GM23248 (cell line): Measurements from ENCODE around the gene BIK. TPM values are rescaled to one million over a fixed set of nuclear protein-coding genes. Genes with fewer than 3 reads are reported as not detected.

Source experiments
- DNase-seq: peaks from one replicate; pipeline ENCODE4 v3.0.0-alpha.2; 2015
- H2AFZ ChIP-seq: fragments of 200-600 bp; sonication (generic); 2 replicates; pipeline ENCODE4 v1.6.1; 2016; ENCODE audit warnings: antibody characterized with exemption
- H3F3A ChIP-seq: fragments of 200-600 bp; sonication (generic); 2 replicates; pipeline ENCODE4 v1.6.1; 2016; ENCODE audit warnings: mild to moderate bottlenecking, antibody characterized with exemption, mixed run types; ENCODE audit not compliant: insufficient read depth
- H3K27ac ChIP-seq: fragments of 200-600 bp; sonication (generic); 2 replicates; pipeline ENCODE4 v1.5.1; 2016; ENCODE audit warnings: mild to moderate bottlenecking
- H3K27me3 ChIP-seq: fragments of 200-600 bp; sonication (generic); replicated peaks from 2 replicates; pipeline ENCODE4 v1.6.1; 2016; ENCODE audit warnings: mild to moderate bottlenecking; ENCODE audit not compliant: insufficient read depth
- H3K36me3 ChIP-seq: fragments of 200-600 bp; sonication (generic); 2 replicates; pipeline ENCODE4 v1.6.1; 2016; ENCODE audit warnings: low read depth, mild to moderate bottlenecking
- H3K4me1 ChIP-seq: fragments of 200-600 bp; sonication (generic); 2 replicates; pipeline ENCODE4 v1.6.1; 2016; ENCODE audit warnings: mild to moderate bottlenecking; ENCODE audit not compliant: insufficient read depth
- H3K4me2 ChIP-seq: fragments of 200-600 bp; sonication (generic); one replicate; pipeline ENCODE4 v1.6.1; 2016; ENCODE audit warnings: mild to moderate bottlenecking; ENCODE audit not compliant: unreplicated experiment
- H3K4me3 ChIP-seq: fragments of 200-600 bp; sonication (generic); 2 replicates; pipeline ENCODE4 v1.5.1; 2016; ENCODE audit warnings: mild to moderate bottlenecking
- H3K79me2 ChIP-seq: fragments of 200-600 bp; sonication (generic); 2 replicates; pipeline ENCODE4 v1.6.1; 2016; ENCODE audit warnings: mild to moderate bottlenecking; ENCODE audit not compliant: insufficient read depth
- H3K9ac ChIP-seq: fragments of 200-600 bp; sonication (generic); 2 replicates; pipeline ENCODE4 v1.6.1; 2016; ENCODE audit warnings: mild to moderate bottlenecking
- H3K9me2 ChIP-seq: fragments of 200-600 bp; sonication (generic); 2 replicates; pipeline ENCODE4 v1.6.1; 2016; ENCODE audit warnings: mixed run types, mild to moderate bottlenecking, moderate library complexity; ENCODE audit not compliant: insufficient read depth
- H3K9me3 ChIP-seq: fragments of 200-600 bp; sonication (generic); one replicate; pipeline ENCODE4 v1.6.1; 2017; ENCODE audit warnings: low read depth
- H4K20me1 ChIP-seq: fragments of 200-600 bp; sonication (generic); 2 replicates; pipeline ENCODE4 v1.6.0; 2016; ENCODE audit not compliant: insufficient read depth
- EZH2 ChIP-seq: fragments of 200-600 bp; sonication (generic); IDR thresholded peaks from 2 replicates; pipeline ENCODE4 v1.6.1; 2018; ENCODE audit warnings: antibody characterized with exemption, mild to moderate bottlenecking; ENCODE audit not compliant: insufficient read depth, poor library complexity, severe bottlenecking
- EZH2phosphoT487 ChIP-seq: fragments of 200-600 bp; sonication (generic); IDR thresholded peaks from 2 replicates; pipeline ENCODE4 v1.6.1; 2018; ENCODE audit warnings: antibody characterized with exemption, moderate library complexity, mild to moderate bottlenecking, low read depth; ENCODE audit not compliant: insufficient read depth
- WGBS, 2 experiments: methylation state at CpG; one replicate each; pipeline ENCODE4 v1.1.6; 2015 to 2017; ENCODE audit warnings: low lambda C conversion rate in 2 of 2, low coverage in 1 of 2; ENCODE audit errors: missing lambda C conversion rate in 2 of 2; 5-methylcytosine and 5-hydroxymethylcytosine counted together
- in situ Hi-C: fragments of 300-500 bp; cut with MboI; formaldehyde crosslinking; loops from 2 replicates; pipeline ENCODE4 v1.15.0; 2020
- polyA plus RNA-seq: library from polyadenylated mRNA; unstranded; fragments of >200 nt; fragmentation: Nextera tagmentation; extraction: Ambion mirVana; gene quantifications from 2 replicates; pipeline ENCODE4 v1.2.1, GENCODE V29; 2016
- total RNA-seq: library from RNA; depleted of rRNA; stranded (reverse); fragments of >200 nt; shearing (Covaris generic); gene quantifications from 2 replicates; pipeline ENCODE4 v1.2.3, GENCODE V29; 2014

BIK gene
- total and polyA plus RNA-seq, 2 experiments from 2014 or later: not detected

DNA sequence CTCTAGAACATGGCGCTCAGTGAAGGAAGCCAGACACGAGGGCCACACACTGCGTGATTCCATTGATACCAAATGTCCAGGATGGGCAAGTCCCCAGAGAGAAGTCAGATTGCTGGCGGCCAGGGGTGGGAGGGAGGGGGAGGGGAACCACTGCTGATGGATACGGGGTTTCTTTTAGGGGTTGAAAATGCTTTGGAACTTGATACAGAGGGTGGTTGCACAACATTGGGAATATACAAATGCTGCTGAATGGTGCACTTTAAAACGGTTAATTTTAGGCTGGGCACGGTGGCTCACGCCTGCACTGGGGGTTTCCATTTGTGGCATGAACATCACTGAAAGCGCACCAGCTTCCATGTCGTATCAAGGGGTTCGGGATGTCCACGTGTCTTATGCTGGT, 45.9 kb downstream of the BIK start:
- no peak overlapping the region for H3K27ac ChIP-seq
- no peaks in the 10 kb centered on the region for H3K27me3 ChIP-seq
- H3K79me2 ChIP-seq: peaks cover 87% of the 10 kb centered on the region
- H3K9me2 ChIP-seq: no peaks in the 10 kb centered on the region
- no peak for DNase-seq
- TF ChIP-seq EZH2 (no peak), EZH2phosphoT487 (no peak)
- H2AFZ ChIP-seq: no peak overlapping the region
- whole genome bisulfite sequencing, 2 experiments: 81 to 83% methylated on average over 11 to 12 of the region's 12 CpGs
- in situ Hi-C loops: no loop called here
- H3K4me2 ChIP-seq: no peak overlapping the region
- peaks cover 15% of the 10 kb centered on the region; the same call in 1 of the 2 replicates for H3K4me1 ChIP-seq
- no peaks in the 10 kb centered on the region for H3K9me3 ChIP-seq
- no peaks in the 10 kb centered on the region for H3F3A ChIP-seq
- H3K36me3 ChIP-seq: peaks cover 4% of the 10 kb centered on the region; the same call in 1 of the 2 replicates
- H3K4me3 ChIP-seq: no peak overlapping the region
- H3K9ac ChIP-seq: no peak overlapping the region
- peaks cover 5% of the 10 kb centered on the region; the same call in 1 of the 2 replicates for H4K20me1 ChIP-seq

DNA sequence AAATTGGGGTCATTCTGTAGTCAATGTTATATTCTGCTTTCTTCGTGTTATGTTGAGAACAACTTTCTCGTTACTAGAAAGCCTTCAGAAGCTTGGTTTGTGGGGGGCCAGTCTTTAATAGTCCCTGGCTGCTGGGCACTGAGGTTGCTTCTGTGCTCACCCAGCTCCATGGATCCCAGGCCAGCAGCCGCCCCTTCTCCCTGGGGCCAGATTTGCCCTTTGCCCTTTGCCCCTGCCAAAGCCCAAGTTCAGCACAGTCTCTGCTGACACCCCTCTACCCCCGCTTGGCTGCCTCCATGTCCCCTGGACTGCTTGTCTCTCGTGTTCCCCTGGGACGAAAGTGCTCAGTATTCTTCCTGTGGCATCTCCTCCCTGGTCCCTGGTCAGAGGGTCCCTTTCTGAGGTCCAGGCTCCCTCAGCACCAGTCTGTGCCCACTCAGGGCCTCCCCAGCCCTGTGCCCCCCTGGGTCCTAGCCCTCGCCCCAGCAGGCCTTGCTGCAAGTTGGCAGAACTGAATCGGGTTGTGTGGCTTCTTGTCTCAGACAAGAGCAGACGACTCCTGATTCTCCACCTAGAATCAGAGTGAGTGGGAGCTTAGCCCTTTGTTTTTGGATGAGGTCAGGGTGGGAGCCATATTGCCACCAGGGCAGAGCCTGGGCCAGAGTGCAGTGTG, 47.5 kb downstream of the BIK start:
- Histone ChIP-seq H3K27me3 (no peaks in the 10 kb centered on the region), H3K27ac (no peak overlapping the region), H3K4me1 (peaks cover 15% of the 10 kb centered on the region; the same call in 1 of the 2 replicates), H3K79me2 (peaks cover 71% of the 10 kb centered on the region), H3K9ac (0 out of 2 replicates have a peak overlapping the region, but pooled peaks have one; percentile 18), H3K4me3 (no peak overlapping the region), H3K9me2 (no peaks in the 10 kb centered on the region), H3K4me2 (no peak overlapping the region), H3K9me3 (no peaks in the 10 kb centered on the region), H2AFZ (no peak overlapping the region), H4K20me1 (peaks cover 5% of the 10 kb centered on the region; the same call in 1 of the 2 replicates), H3K36me3 (peaks cover 17% of the 10 kb centered on the region; the same call in 1 of the 2 replicates), H3F3A (no peaks in the 10 kb centered on the region)
- no peak for TF ChIP-seq EZH2
- no peak for TF ChIP-seq EZH2phosphoT487
- WGBS, 2 experiments: 77 to 79% methylated on average over 9 of the region's 9 CpGs
- DNase-seq: no peak
- in situ Hi-C loops: no loop called here

DNA sequence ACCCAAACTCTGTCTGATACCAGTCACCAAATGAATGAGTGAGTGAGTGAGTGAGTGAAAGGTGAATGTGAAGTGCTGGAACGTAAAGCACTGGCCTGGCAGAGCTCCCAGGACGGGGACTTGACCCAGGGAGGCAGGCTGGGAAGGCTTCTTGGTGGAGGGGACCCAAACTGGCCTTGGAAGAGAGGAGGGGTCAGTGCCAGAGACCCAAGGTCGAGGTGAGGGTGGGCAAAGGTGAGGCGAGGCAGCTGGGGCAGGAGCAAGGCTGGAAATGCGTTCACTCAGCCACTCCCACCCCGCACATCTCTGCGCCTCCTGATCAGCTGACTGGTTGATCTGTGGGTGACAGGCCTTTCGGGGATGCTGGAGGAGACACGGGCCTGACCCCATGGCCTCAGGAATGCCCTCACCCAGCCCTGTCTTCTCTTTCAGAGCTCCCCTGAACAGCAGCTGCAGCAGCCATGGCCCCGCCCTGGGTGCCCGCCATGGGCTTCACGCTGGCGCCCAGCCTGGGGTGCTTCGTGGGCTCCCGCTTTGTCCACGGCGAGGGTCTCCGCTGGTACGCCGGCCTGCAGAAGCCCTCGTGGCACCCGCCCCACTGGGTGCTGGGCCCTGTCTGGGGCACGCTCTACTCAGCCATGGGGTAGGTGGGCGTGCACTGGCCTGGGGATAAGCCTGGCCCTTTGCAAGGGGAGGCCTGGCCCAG, 48.4 kb downstream of the BIK start:
- Histone ChIP-seq H3K27ac (no peak overlapping the region), H2AFZ (no peak overlapping the region), H3K4me1 (peaks cover 18% of the 10 kb centered on the region; the same call in 1 of the 2 replicates), H3K36me3 (peaks cover 17% of the 10 kb centered on the region; the same call in 1 of the 2 replicates), H4K20me1 (peaks cover 5% of the 10 kb centered on the region; the same call in 1 of the 2 replicates), H3K4me3 (no peak overlapping the region), H3K79me2 (peaks cover 61% of the 10 kb centered on the region), H3K9ac (no peak overlapping the region), H3K27me3 (no peaks in the 10 kb centered on the region), H3F3A (peaks cover 6% of the 10 kb centered on the region; the same call in 1 of the 2 replicates), H3K4me2 (no peak overlapping the region), H3K9me3 (no peaks in the 10 kb centered on the region), H3K9me2 (no peaks in the 10 kb centered on the region)
- in situ Hi-C loops: no loop called here
- 90 to 93% methylated on average over 22 to 24 of the region's 24 CpGs for WGBS, 2 experiments
- no peak for TF ChIP-seq EZH2phosphoT487
- TF ChIP-seq EZH2: no peak
- no peak for DNase-seq

DNA sequence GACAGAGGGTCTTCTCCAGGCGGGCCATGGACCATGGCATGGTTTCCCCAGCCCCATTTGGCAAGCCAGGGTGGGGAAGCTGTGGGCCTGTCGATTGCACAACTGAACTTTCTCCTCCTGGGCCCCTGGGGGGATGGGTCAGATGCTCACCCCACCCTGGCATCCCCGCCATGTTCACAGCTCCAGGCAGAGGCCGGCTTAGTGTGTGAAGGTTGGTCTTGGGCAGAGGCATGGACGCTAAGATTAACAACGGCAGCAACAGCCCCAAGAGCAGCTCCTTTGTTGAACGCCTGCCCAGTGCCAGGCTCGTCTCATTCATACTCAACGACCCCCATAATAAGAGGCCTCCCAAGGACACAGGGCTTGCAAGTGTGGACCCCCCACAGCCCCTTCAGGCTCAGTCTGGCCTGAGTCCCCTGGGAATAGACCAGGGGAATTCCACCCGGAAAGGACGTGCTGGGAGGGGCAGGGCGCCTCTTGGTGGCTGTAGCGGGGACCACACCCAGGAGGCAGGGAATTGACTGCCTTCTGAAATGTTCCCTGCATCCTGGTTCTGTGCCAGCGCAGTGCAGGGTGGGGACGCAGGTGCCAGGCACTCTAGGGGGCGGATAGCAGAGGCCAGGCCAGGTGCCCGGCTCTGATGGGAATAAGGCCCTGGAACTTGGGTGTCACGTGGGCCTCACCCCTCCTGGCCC, 49.1 kb downstream of the BIK start:
- no peak for TF ChIP-seq EZH2phosphoT487
- TF ChIP-seq EZH2: no peak
- peak; percentile 52 for DNase-seq
- in situ Hi-C loops: no loop called here
- peaks cover 54% of the 10 kb centered on the region for H3K79me2 ChIP-seq
- H3K27ac ChIP-seq: no peak overlapping the region
- 62 to 67% methylated on average over 16 to 17 of the region's 18 CpGs for WGBS, 2 experiments
- H3K4me1 ChIP-seq: peaks cover 12% of the 10 kb centered on the region; the same call in 1 of the 2 replicates
- H3K4me2 ChIP-seq: no peak overlapping the region
- H3F3A ChIP-seq: peaks cover 6% of the 10 kb centered on the region; the same call in 1 of the 2 replicates
- peaks cover 5% of the 10 kb centered on the region; the same call in 1 of the 2 replicates for H4K20me1 ChIP-seq
- H3K9me3 ChIP-seq: no peaks in the 10 kb centered on the region
- H3K9ac ChIP-seq: no peak overlapping the region
- H3K4me3 ChIP-seq: no peak overlapping the region
- H2AFZ ChIP-seq: no peak overlapping the region
- H3K9me2 ChIP-seq: no peaks in the 10 kb centered on the region
- peaks cover 17% of the 10 kb centered on the region; the same call in 1 of the 2 replicates for H3K36me3 ChIP-seq
- H3K27me3 ChIP-seq: no peaks in the 10 kb centered on the region
